SHP77 treated with DMSO at 0.1 percent for 48 hours (cell line): ENCODE results near the gene CABLES1.

Experiments
- DNase-seq: peaks from one replicate; lab custom pipeline; 2025; lab: John Stamatoyannopoulos, UW

CABLES1 gene

GRCh38 chr18:23306822-23307221, 171.5 kb downstream of the CABLES1 start:
- no peak for DNase-seq

- no peak for DNase-seq
Observed at GRCh38 chr18:23307567-23308295, 172.4 kb downstream of the CABLES1 start.
